GM10248 (cell line): ENCODE data around the gene NT5DC4.
A peak's percentile ranks its signal among the peaks of the same experiment; 100 is the strongest.

ENCODE experiments used
- CTCF ChIA-PET: fragments of 300-600 bp; sonication (Branson Sonifier 250); formaldehyde crosslinking; extraction: SDS; loops from one replicate; lab custom pipeline; 2021; ENCODE audit warnings: antibody characterized with exemption; lab: Yijun Ruan, JAX
- POLR2A ChIA-PET: fragments of 350-650 bp; sonication (Branson Sonifier 250); formaldehyde crosslinking; extraction: SDS; loops from one replicate; lab custom pipeline; 2020; ENCODE audit warnings: antibody characterized with exemption; lab: Yijun Ruan, JAX
- DNase-seq: peaks from one replicate; pipeline ENCODE4 v3.0.0; 2012; ENCODE audit errors: extremely low spot score
- TF ChIP-seq, protein P1 (sequence below): IDR thresholded peaks from 2 replicates; pipeline ENCODE4 v1.5.1; 2012; ENCODE audit warnings: mild to moderate bottlenecking, low read depth; ENCODE audit errors: extremely low read depth, missing control alignments, control extremely low read depth

NT5DC4 gene

DNA sequence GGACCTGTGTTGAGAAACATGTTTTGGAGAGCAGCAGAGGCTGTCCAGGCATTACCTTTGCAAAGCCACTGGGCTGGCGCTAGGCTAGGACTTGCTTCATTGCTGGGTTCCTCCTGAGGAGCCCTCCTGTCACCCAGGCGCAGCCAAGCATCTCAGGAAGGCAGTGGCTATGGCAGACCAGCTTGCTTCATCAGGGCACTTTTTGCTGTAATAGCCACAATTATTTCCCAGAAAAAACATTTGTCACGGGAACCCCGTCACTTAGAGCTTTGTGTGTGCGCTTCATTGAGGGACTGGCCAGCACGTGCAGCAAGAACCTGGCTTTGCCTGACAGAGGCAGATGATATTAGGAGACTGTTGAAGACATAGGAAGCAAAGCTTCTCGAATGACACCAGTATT, 38.7 kb upstream of the NT5DC4 start:
- POLR2A ChIA-PET = no interaction called here
- no peak for DNase-seq
- TF ChIP-seq, protein P1, sequence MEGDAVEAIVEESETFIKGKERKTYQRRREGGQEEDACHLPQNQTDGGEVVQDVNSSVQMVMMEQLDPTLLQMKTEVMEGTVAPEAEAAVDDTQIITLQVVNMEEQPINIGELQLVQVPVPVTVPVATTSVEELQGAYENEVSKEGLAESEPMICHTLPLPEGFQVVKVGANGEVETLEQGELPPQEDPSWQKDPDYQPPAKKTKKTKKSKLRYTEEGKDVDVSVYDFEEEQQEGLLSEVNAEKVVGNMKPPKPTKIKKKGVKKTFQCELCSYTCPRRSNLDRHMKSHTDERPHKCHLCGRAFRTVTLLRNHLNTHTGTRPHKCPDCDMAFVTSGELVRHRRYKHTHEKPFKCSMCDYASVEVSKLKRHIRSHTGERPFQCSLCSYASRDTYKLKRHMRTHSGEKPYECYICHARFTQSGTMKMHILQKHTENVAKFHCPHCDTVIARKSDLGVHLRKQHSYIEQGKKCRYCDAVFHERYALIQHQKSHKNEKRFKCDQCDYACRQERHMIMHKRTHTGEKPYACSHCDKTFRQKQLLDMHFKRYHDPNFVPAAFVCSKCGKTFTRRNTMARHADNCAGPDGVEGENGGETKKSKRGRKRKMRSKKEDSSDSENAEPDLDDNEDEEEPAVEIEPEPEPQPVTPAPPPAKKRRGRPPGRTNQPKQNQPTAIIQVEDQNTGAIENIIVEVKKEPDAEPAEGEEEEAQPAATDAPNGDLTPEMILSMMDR = no peak
- CTCF ChIA-PET = interaction anchor here (0.6 to 1.4 kb wide), 7 partner anchors 9 to 53 kb away, joined by 3 to 4 read pairs (median 3); no protein-coding TSS in a partner anchor

DNA sequence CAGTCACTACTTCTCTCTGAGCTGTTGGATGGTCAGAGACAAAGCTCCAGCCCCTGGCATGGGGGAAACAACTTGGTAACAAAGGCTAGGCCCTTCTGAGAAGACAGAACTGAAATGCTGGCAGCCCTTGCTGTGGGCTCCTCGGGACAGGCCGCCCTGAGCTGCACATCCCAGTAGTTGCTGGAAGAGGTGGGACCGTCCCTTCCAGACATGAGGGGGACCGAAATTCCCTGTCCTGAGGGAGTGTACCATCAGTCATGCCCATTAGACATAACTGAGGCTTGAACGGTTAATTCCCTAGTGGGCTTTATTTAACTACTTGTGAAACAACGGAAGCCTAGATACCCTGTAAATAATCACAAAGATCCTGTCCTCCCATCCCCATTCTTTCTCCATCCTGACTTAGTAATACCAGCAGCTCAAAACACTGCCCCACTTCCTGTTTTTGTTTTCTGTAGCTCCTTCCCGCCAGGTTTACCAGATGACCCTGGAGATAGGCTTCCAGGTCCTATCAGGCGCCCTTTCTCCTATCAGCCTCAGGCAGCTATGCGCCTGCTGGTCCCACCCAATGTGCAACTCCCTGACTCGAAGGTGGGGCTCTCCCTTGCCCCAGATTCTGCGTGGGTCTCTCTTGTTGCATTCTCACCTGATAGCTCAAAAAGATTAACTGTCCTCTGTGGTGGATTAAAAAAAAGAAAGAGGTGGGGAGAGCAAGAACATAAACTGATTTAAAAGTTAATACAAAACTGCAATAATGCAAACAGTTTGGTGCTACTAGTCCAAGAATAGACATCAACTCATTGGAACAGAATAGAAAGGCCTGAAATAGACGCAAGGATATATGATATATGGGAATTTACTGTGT, 37.0 kb upstream of the NT5DC4 start:
- DNase-seq = no peak
- ChIA-PET POLR2A (interaction anchor here (1.5 kb wide), 1 partner anchor 38 kb away, joined by 4 read pairs; the partner anchor contains the start of gene SLC20A1), CTCF (interaction anchor here (0.8 to 6.0 kb wide), 5 partner anchors 14 to 84 kb away, joined by 3 to 67 read pairs (median 3); no protein-coding TSS in a partner anchor)
- TF ChIP-seq, protein P1 = no peak

DNA sequence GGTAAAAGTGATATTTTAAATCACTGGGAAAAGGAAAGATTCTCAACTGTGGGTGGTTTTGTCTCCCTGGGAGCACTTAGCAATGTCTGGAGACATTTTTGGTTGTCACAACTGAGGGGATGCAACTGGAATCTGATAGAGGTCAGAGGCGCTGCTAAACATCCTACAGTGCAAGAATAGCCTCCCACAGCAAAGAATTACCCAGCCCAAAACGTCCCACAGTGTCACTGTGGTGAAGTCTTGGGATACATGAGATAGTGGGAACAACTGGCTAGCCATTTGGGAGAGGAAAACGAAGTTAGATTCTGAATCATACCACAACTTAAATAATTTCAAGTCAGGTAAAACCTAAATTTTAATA, 36.4 kb upstream of the NT5DC4 start:
- CTCF ChIA-PET = interaction anchor here (1.1 to 6.0 kb wide), 9 partner anchors 8 to 85 kb away, joined by 3 to 67 read pairs (median 7); no protein-coding TSS in a partner anchor
- TF ChIP-seq, protein P1 = no peak
- DNase-seq = no peak
- POLR2A ChIA-PET = no interaction called here

DNA sequence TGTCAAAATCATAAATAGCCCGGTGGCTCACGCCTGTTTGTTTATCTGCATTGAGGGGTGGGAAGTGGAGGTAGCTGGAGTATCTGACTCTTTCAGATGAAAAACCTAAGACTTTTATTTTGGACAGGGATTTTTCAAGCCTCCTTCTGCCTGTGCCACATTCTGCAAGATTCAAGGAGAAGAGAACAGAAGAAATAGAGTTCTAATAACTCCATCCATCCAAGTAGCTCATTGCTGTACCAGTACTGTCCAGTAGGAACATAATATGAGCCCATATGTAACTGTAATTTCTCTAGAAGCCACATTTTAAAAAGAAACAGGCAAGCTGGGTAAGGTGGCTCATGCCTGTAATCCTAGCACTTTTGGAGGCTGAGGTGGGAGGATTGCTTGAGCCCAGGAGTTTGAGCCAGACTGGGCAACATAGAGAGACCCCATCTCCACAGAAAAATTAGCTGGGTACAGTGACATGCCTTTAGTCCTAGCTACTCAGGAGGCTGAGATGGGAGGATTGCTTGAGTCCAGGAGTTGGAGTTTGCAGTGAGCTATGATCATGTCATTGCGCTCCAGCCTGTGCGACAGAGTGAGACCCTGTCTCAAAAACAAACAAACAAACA, 35.4 kb upstream of the NT5DC4 start:
- TF ChIP-seq, protein P1 = no peak
- CTCF ChIA-PET = interaction anchor here (1.0 to 6.0 kb wide), 19 partner anchors 9 to 256 kb away, joined by 3 to 67 read pairs (median 5); no protein-coding TSS in a partner anchor
- no peak for DNase-seq
- POLR2A ChIA-PET = interaction anchor here (1.1 kb wide), 1 partner anchor 40 kb away, joined by 3 read pairs; the partner anchor contains the start of gene SLC20A1

DNA sequence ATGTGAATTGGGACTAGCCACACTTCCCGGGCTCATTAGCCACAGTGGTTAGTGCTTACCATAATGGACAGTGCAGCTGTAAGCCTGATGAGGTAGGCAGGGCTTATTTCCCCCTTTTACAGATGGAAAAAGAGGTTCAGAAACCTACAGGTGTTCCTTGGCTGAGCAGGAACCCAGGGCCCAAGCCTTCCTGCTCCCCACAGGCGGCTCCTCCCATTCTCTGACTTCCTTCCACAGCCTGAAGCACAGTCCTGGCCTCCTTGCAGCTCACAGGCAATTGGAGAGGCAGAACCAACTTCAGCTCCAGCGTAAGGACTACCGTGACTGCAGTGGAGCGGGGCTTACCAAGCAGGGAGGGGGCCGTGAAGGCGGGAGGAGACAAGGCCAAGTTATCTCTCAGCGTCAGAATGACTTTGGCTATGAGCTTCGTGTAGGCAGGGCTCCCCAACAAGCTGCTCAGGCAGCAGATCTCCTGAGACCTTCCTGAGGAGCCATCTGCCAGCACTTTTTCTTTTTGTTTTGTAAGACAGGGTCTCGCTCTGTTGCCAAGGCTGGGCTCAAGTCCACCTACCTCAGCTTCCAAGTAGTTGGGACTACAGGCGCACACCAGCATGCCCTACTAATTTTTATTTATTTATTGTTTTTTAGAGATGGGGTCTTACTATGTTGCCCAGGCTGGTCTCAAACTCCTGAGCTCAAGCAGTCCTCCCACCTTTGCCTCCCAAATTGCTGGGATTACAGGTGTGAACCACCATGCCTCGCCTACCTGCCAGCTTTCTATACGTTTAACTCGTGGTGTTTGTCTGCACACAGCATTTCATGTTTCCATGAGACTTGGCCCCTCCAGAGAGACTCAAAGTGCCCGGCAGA, 34.2 kb upstream of the NT5DC4 start:
- TF ChIP-seq, protein P1 = no peak
- ChIA-PET CTCF (interaction anchor here (1.0 to 6.0 kb wide), 13 partner anchors 9 to 198 kb away, joined by 3 to 67 read pairs (median 6); no protein-coding TSS in a partner anchor), POLR2A (interaction anchor here (1.6 kb wide), 1 partner anchor 41 kb away, joined by 5 read pairs; the partner anchor contains the start of gene SLC20A1)
- peak; percentile 35 for DNase-seq
